ENCODE measurements around the gene CST7.

DNA sequence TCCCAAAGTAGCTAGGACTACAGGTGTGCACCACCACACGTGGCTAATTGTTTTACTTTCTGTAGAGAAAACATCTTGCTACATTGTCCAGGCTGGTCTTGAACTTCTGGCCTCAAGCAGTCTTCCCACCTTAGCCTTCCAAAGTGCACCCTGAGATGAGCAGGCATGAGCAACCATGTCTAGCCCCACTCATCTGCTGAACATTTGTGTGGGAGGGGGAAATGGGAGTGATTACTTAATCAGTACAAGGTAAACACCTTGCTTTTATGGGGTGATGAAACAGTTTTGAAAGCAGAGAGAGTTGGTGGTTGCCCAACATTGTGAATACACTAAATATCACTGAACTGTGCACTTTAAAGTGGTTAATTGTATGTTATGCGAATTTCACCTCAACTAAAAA, 38.2 kb downstream of the CST7 start:
- TF ChIP-seq, protein P1, sequence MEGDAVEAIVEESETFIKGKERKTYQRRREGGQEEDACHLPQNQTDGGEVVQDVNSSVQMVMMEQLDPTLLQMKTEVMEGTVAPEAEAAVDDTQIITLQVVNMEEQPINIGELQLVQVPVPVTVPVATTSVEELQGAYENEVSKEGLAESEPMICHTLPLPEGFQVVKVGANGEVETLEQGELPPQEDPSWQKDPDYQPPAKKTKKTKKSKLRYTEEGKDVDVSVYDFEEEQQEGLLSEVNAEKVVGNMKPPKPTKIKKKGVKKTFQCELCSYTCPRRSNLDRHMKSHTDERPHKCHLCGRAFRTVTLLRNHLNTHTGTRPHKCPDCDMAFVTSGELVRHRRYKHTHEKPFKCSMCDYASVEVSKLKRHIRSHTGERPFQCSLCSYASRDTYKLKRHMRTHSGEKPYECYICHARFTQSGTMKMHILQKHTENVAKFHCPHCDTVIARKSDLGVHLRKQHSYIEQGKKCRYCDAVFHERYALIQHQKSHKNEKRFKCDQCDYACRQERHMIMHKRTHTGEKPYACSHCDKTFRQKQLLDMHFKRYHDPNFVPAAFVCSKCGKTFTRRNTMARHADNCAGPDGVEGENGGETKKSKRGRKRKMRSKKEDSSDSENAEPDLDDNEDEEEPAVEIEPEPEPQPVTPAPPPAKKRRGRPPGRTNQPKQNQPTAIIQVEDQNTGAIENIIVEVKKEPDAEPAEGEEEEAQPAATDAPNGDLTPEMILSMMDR (IDR thresholded peaks at IDR 0.05): no peak
- TF ChIP-seq SMC3 (IDR thresholded peaks at IDR 0.05; ENCODE audit: low read depth, low read length) (no peak), RAD21 (IDR thresholded peaks at IDR 0.05; ENCODE audit: low read length) (no peak), TCF12 (IDR thresholded peaks at IDR 0.05) (no peak)

Measured in SK-N-SH (cell line).